ENCODE data around the gene TNFRSF21. TPM values are rescaled to one million over a fixed set of nuclear protein-coding genes. Genes with fewer than 3 reads are reported as not detected.
"Not testable (repeated sequence)": the region's sequence is repeated elsewhere in the genome, so short reads cannot be mapped to it uniquely, and the experiment has no call there.

Gene TNFRSF21
- polyA plus RNA-seq, 1 donor, result 29.9 TPM

GRCh38 chr6:47290124-47290834, 19.4 kb downstream of the TNFRSF21 start:
- no peak for DNase-seq

- DNase-seq, result no peak
Observed at GRCh38 chr6:47288267-47289090, 21.2 kb downstream of the TNFRSF21 start.

GRCh38 chr6:47286301-47286700, 23.4 kb downstream of the TNFRSF21 start:
- DNase-seq, result no peak

- DNase-seq, result no peak
Observed at GRCh38 chr6:47283993-47284392, 25.7 kb downstream of the TNFRSF21 start.

GRCh38 chr6:47278545-47278944, 31.2 kb downstream of the TNFRSF21 start:
- DNase-seq, result no peak

- no peak for DNase-seq
Observed at GRCh38 chr6:47277702-47278101, 32.0 kb downstream of the TNFRSF21 start.

- no peak for DNase-seq
Observed at GRCh38 chr6:47276377-47276776, 33.3 kb downstream of the TNFRSF21 start.

GRCh38 chr6:47275640-47276039, 34.1 kb downstream of the TNFRSF21 start:
- no peak for DNase-seq

GRCh38 chr6:47275132-47275531, 34.6 kb downstream of the TNFRSF21 start:
- not testable (repeated sequence) for DNase-seq

- DNase-seq, result no peak
Observed at GRCh38 chr6:47268572-47269187, 41.0 kb downstream of the TNFRSF21 start.

- no peak for DNase-seq
Observed at GRCh38 chr6:47267301-47267700, 42.4 kb downstream of the TNFRSF21 start.

- DNase-seq, result no peak
Observed at GRCh38 chr6:47265971-47266370, 43.7 kb downstream of the TNFRSF21 start.

GRCh38 chr6:47264775-47265184, 44.9 kb downstream of the TNFRSF21 start:
- no peak for DNase-seq

- no peak for DNase-seq
Observed at GRCh38 chr6:47263268-47263667, 46.4 kb downstream of the TNFRSF21 start.

GRCh38 chr6:47262231-47262630, 47.5 kb downstream of the TNFRSF21 start:
- DNase-seq, result no peak

- DNase-seq, result no peak
Observed at GRCh38 chr6:47261191-47261590, 48.5 kb downstream of the TNFRSF21 start.

GRCh38 chr6:47260021-47260420, 49.7 kb downstream of the TNFRSF21 start:
- no peak for DNase-seq

- DNase-seq, result no peak
Observed at GRCh38 chr6:47258724-47259347, 50.9 kb downstream of the TNFRSF21 start.

- no peak for DNase-seq
Observed at GRCh38 chr6:47256981-47257730, 52.5 kb downstream of the TNFRSF21 start.

- DNase-seq, result no peak
Observed at GRCh38 chr6:47256361-47256760, 53.3 kb downstream of the TNFRSF21 start.

- no peak for DNase-seq
Observed at GRCh38 chr6:47254906-47255305, 54.8 kb downstream of the TNFRSF21 start.

- DNase-seq, result no peak
Observed at GRCh38 chr6:47254051-47254450, 55.7 kb downstream of the TNFRSF21 start.

Measured in left kidney (tissue), 2 donors.